ENCODE data around the gene DFFA. TPM values are rescaled to one million over a fixed set of nuclear protein-coding genes. Genes with fewer than 3 reads are reported as not detected.
"Not testable (repeated sequence)": the region's sequence is repeated elsewhere in the genome, so short reads cannot be mapped to it uniquely, and the experiment has no call there.

DFFA gene
- total RNA-seq, 1 donor from 2014 or later: 17.2 TPM

GRCh38 chr1:10506046-10506676 is 33.8 kb upstream of the DFFA start:
- not testable (repeated sequence) for DNase-seq (ENCODE audit: low read depth)

GRCh38 chr1:10504249-10504648 is 31.9 kb upstream of the DFFA start:
- DNase-seq (ENCODE audit: low read depth): no peak

- DNase-seq (ENCODE audit: low read depth): no peak
Observed at GRCh38 chr1:10502206-10502605, 29.9 kb upstream of the DFFA start.

GRCh38 chr1:10498231-10498630 is 25.9 kb upstream of the DFFA start:
- no peak for DNase-seq (ENCODE audit: low read depth)

- no peak for DNase-seq (ENCODE audit: low read depth)
Observed at GRCh38 chr1:10497109-10497508, 24.8 kb upstream of the DFFA start.

GRCh38 chr1:10495952-10496351 is 23.6 kb upstream of the DFFA start:
- no peak for DNase-seq (ENCODE audit: low read depth)

GRCh38 chr1:10495475-10495817 is 23.1 kb upstream of the DFFA start:
- DNase-seq (ENCODE audit: low read depth): no peak

GRCh38 chr1:10494754-10495474 is 22.6 kb upstream of the DFFA start:
- peak; percentile 72 for DNase-seq (ENCODE audit: low read depth)

GRCh38 chr1:10494418-10494753 is 22.1 kb upstream of the DFFA start:
- no peak for DNase-seq (ENCODE audit: low read depth)

- DNase-seq (ENCODE audit: low read depth): no peak
Observed at GRCh38 chr1:10490286-10490970, 18.1 kb upstream of the DFFA start.

- no peak for DNase-seq (ENCODE audit: low read depth)
Observed at GRCh38 chr1:10489291-10490055, 17.1 kb upstream of the DFFA start.

- DNase-seq (ENCODE audit: low read depth): no peak
Observed at GRCh38 chr1:10484521-10484920, 12.2 kb upstream of the DFFA start.

GRCh38 chr1:10480614-10481013 is 8.3 kb upstream of the DFFA start:
- no peak for DNase-seq (ENCODE audit: low read depth)

GRCh38 chr1:10479296-10479695 is 7.0 kb upstream of the DFFA start:
- DNase-seq (ENCODE audit: low read depth): no peak

- DNase-seq (ENCODE audit: low read depth): no peak
Observed at GRCh38 chr1:10475510-10475909, 3.2 kb upstream of the DFFA start.

GRCh38 chr1:10474613-10475507 is 2.5 kb upstream of the DFFA start, which contains the start of gene PEX14:
TSS of gene PEX14 (plus strand) at chr1:10474950. CDS start at chr1:10474967, 17 bp downstream.
- DNase-seq (ENCODE audit: low read depth): peak; percentile 94

GRCh38 chr1:10474309-10474612 is 1.9 kb upstream of the DFFA start:
- DNase-seq (ENCODE audit: low read depth): not testable (repeated sequence)

- no peak for DNase-seq (ENCODE audit: low read depth)
Observed at GRCh38 chr1:10473145-10473765, 926 bp upstream of the DFFA start.

- DNase-seq (ENCODE audit: low read depth): no peak
Observed at GRCh38 chr1:10471411-10472219, 714 bp downstream of the DFFA start.

GRCh38 chr1:10470043-10470442 is 2.3 kb downstream of the DFFA start:
- DNase-seq (ENCODE audit: low read depth): no peak
